Measurements from ENCODE around the gene IL1RAP.
"Not testable (repeated sequence)": the region's sequence is repeated elsewhere in the genome, so short reads cannot be mapped to it uniquely, and the experiment has no call there.

The IL1RAP gene, protein sequence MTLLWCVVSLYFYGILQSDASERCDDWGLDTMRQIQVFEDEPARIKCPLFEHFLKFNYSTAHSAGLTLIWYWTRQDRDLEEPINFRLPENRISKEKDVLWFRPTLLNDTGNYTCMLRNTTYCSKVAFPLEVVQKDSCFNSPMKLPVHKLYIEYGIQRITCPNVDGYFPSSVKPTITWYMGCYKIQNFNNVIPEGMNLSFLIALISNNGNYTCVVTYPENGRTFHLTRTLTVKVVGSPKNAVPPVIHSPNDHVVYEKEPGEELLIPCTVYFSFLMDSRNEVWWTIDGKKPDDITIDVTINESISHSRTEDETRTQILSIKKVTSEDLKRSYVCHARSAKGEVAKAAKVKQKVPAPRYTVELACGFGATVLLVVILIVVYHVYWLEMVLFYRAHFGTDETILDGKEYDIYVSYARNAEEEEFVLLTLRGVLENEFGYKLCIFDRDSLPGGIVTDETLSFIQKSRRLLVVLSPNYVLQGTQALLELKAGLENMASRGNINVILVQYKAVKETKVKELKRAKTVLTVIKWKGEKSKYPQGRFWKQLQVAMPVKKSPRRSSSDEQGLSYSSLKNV

DNA sequence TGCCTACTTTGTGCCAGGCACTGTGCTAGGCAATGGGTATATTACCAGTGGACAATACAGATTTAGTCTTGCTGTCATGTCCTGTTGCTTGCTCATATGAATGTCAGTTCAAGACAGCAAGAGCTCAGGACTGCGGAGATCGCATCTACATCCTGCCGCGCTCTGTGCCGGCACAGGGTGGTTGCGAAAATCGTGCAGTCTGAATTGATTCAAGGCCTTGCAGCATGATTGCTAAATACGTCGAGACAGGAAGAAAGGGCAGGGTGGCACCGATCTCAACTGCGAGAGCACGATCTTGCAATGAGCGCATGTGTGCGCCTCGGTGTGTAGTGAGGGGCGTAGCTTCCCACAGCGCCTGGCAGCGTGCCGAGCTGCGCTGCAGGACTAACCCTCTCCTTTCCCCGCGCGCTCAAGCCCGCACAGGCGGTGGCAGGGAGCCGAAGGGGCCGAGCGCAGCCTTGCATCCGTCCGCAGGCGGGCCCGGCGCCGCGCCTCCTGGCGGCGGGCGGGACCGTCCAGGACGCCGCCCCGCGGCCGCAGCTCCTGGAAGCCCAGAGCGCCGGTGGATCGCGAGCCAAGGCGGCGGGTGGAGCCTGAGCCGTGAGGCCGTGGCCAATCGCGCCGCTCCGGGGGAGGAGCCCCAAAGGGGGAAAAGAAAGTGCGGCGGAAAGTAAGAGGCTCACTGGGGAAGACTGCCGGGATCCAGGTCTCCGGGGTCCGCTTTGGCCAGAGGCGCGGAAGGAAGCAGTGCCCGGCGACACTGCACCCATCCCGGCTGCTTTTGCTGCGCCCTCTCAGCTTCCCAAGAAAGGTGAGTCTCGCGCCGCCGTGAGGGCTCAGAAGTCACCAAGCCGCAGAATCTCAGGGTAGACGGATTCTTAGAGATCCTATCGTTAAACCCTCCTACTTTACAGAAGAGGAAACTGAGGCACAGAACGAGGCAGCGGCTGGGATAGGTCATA lies at the start of gene IL1RAP:
Gene IL1RAP (plus strand): TSS at position 677 of the 962 bp plus-strand sequence. CDS start 50,205 bp downstream, outside the sequence.
- peak; percentile 74 for DNase-seq (ENCODE audit: low read depth, low spot score)

DNA sequence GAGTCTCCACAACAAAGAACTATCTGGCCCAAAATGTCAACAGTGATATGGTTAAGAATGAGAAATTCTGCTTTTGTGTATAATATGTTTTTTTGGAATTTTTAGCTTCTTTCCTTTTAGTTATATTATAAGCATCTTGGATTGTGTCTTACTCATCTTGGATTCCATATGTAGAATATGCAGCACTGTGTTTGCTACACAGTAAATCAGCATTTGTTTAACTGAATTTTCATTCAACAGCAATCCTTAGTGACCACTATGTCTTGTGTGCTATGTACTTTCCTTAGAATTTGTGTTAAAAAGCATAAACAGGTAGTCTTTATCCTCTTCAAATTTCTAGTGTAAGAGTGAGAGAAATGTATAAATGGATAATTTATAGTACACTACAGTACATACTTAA lies 46.0 kb upstream of the IL1RAP start:
- DNase-seq (ENCODE audit: low read depth, low spot score), result no peak

DNA sequence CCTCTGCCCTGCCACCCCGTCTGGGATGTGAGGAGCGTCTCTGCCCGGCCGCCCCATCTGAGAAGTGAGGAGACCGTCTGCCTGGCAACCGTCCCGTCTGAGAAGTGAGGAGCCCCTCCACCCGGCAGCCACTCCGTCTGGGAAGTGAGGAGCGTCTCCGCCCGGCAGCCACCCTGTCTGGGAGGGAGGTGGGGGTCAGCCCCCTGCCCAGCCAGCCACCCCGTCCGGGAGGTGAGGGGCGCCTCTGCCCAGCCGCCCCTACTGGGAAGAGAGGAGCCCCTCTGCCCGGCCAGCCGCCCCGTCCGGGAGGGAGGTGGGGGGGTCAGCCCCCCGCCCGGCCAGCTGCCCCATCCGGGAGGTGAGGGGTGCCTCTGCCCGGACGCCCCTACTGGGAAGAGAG lies 40.6 kb upstream of the IL1RAP start:
- not testable (repeated sequence) for DNase-seq (ENCODE audit: low read depth, low spot score)

DNA sequence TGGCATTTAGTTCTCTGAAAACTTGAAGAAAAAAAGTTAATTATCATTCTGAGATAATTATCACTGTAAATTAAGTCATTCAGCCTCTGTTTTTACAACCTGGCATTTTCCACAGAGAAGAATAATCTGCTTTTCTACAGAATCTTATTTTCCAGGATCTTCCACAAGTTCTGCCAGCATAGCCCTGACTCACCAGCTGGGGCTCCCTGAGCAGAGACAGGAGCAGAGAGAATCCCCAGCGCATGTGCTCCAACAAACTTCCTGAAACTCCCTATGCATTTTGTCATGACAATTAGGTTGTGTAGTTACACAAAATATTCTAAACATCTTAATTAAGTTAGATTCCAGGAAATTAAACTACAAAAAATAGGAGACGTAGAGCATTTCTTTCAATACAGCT lies 32.1 kb upstream of the IL1RAP start:
- no peak for DNase-seq (ENCODE audit: low read depth, low spot score)

DNA sequence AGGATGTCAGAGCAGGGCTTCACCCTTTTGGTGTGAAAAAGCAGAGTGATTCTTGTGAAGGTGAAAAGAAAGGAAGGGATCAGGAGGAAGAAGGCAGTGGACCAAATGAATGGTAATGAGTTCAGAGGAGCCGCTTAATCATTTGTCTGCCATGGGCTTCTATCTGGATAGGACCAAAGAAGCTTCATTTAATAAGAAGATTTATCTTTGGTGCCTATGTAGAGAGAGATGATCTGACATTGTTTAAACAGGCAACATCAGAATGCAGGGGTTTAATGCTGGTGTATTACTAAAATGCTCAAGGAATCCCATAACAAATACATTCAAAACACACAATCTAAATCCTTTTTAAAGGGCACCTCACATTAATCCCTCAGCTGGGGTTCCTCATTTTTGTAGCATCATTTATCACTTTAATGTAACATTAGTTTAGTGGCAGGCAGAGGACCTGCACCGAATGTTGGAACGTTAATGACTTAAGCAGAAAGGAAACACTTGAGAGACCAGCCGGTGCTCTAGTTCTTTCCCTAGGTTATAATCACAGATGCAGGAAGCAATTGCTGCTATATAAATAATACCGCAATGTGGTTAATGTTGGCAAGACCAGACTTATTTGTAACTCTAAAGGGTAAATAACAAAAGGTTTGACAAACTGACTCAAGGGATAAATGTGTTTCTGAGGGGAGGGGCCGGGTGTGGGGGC lies 27.9 kb upstream of the IL1RAP start:
- DNase-seq (ENCODE audit: low read depth, low spot score), result no peak

DNA sequence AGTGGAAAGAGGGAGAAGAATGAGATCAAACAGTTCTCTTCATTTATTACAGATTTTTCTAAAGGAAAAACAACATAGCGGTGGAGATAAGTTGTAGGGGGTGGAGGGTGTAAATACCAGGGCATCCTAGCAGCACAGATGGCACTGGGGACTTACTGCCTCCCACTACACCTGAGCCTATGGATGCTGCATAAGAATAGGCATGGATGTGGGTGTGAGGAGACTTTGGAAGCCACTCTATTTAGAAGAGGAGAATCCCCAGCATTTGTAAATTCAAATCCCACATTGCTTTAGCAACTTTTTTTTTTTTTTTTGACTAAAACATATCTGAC lies 27.4 kb upstream of the IL1RAP start:
- no peak for DNase-seq (ENCODE audit: low read depth, low spot score)

DNA sequence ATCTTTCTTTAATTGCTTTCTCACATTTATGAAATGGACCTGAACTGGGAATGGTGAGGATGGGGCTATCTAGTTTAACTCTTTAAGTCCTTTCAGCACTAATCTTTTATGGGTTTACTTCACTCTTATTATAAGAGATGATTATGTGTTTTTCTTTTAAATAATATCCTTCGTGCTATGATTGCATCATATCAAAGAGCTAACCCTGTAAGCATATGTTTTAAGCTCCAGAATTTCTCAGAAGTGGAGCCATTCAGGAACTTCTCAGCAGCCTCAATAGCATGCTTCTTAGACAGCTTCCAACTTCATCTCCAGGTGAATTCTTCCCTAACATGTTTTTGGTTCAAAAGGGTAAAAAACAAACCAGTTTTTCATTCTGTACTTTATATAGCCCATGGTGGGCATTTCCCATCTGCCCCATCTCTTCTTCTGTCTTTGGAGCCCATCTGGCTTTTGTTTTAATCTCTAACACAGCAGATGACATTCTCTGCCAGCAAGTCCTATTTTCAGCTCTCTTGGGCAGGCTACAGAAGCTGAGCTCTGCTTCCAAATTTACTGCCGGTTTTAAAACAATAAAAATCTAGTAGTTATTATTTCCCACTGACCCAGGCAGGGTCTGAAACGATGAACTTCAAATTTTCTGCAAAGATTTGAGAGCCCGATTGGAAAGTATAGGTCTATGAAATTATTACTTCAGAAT lies 26.8 kb upstream of the IL1RAP start:
- no peak for DNase-seq (ENCODE audit: low read depth, low spot score)

DNA sequence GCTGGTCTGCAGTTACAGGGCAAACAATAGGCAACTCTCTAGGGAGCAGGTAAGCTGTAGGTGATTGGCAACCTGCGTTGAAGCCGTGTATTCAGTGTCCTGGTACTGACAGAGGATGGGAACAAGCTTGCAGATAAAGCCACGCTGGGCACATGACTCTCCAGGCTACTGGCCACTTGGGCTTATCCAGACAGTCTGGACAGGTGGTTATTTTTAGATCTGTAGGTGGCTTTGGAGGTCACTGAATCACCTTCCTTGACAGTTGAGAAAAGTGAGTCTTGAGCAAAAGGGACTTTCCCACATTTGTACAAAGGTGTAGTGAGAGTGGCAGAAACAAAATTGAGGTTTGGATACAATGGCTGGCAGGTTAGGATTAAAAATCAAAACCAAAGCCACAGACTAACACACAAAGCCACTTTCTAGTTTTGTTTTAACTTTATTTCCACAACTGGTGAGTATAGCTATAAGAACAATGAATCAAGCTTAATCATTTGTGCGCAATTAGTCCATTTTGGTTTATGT lies 22.3 kb upstream of the IL1RAP start:
- no peak for DNase-seq (ENCODE audit: low read depth, low spot score)

DNA sequence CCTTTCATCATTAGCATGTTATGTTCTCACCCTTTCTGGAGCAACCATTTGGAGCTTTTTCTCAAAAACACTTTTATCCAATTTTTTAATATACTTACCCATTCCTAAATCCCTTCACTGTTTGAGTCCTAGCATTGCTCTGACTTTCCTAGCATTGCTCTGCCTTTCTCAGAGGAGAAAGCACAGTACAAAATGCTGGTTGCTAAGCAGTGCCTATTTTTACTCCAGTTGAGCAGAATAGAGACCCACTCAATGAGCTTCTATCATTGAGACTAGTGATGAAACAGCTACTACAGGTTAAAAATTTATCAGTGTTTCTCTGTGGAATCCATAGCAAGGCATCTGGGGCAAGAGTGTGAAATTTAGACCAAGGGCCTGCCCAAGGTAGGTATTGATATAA lies 21.8 kb upstream of the IL1RAP start:
- DNase-seq (ENCODE audit: low read depth, low spot score), result no peak

DNA sequence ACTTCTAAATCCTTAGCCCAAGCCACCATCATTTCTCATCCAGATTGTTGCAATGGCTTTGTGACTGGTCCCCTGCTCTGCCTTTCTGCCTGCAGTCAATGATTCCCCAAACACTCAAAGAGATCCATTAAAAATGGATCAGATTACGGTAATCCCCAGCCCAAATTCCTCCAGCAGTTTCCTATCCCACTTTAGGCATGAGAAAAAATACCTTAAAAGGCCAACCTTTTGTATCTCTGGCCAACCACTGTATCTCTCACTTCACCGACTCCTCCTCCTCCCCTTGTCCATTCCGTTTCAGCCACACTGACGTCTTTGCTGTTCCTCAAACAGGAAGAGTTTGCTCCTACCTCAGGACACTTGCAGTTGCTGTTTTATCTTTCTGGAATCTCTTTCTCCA lies 20.9 kb upstream of the IL1RAP start:
- DNase-seq (ENCODE audit: low read depth, low spot score), result no peak

DNA sequence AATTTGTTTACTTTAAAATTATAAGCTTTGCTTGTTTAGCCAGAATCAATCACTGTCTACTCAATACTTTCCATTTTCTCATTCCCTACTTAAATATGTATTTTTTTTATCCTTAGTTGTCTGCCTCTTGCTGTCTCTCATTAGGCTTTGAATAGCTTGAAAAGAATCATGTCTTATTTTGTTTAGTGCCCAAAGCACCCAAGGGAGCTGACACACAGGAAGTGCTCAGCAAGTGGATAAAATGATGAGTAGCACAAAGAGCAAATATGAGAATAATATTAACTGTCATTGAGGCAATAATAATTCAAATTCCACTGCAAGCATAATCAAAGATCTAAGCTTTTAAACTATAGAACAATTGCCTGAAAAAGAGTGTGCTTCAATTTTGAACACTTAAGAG lies 19.0 kb upstream of the IL1RAP start:
- no peak for DNase-seq (ENCODE audit: low read depth, low spot score)

DNA sequence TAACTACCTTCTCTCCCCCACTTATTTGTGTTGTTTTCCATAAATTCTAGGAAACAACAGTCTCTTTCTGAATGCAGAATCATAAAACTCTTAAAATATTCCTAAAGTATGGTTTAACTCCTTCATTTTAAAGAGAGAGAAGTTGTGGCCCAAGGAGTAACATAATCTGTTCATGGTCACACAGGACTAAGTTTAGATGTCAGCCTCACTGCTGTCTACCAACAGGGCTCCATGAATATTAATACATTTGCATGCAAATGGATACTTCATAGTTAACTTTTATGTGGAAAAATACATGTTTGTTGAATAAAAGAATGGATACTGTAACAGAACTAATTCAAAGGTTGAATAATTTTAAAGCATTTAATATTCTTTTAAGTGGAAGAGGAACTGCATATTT lies 18.5 kb upstream of the IL1RAP start:
- no peak for DNase-seq (ENCODE audit: low read depth, low spot score)

DNA sequence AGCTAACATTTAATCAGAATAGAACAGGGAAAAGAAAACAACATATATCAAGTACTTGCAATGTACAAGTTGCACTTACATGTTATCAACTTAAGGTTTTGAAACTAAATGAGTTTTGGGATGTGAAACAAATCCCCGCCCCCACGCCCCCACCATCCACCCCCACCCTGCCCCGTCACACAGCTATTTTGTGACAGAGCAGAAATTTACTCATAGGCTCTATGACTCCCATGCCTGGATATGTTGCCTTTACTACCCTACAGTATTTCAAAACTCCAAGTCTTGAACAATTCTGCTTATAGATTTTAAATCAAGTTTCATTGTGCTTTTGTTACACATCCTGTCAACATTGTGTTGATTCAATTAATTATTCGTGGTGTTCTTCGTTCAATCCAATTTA lies 18.1 kb upstream of the IL1RAP start:
- DNase-seq (ENCODE audit: low read depth, low spot score), result no peak

DNA sequence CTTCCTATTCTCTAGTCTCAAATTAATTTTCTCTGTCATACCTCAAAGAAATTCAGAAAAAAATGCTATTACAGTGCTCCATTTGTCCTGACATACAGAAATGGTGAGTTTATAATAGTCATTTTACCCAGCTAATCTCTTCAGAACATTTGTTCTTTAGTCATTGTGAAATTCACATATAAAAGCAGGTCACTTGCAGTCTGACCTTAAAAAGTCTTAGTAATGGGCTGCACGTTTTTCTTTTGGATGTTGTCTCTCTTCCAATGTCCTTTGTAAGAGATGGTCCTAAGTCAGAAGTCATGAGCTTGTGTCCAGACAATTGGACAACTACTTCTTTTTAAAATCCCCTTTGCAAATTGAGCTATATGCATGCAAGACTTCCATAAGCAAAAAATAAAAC lies 17.0 kb upstream of the IL1RAP start:
- DNase-seq (ENCODE audit: low read depth, low spot score), result no peak

DNA sequence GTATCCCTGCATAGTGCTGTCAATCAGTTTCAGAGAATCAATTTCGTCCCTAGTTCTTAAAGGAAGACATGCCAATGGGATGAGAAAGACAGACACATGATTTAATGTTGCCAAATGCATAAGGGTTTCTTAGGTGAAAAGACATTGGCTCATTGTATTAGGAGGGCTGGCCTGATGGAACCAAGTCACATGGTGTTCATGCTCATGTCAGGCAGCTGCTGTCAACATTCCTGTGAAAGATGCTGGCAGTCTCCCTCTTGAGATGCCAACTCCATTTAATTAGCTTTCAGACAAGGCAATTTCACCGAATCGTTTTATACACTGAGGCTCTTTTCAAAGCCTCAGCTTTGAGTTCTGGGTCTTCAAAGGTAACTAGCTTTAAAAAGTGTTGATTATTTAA lies 16.1 kb upstream of the IL1RAP start:
- no peak for DNase-seq (ENCODE audit: low read depth, low spot score)

DNA sequence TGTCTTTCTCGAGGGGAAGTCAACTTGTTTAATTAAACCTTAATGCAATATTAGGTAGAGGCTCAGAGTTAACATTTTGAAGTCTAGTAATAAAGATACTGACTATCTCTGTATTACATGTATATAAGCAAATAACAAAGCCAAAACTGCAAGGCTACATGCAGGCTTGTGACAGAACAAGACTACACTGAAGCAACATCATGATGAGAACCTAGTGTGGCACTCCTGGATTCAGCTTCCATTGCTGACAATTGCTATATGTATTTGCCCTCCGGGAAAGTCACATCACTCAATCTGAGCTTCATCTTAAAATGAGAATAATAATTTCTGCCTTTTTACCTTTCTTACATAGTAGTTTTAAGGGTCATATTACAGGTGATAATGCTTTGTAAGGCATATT lies 15.6 kb upstream of the IL1RAP start:
- DNase-seq (ENCODE audit: low read depth, low spot score), result no peak

DNA sequence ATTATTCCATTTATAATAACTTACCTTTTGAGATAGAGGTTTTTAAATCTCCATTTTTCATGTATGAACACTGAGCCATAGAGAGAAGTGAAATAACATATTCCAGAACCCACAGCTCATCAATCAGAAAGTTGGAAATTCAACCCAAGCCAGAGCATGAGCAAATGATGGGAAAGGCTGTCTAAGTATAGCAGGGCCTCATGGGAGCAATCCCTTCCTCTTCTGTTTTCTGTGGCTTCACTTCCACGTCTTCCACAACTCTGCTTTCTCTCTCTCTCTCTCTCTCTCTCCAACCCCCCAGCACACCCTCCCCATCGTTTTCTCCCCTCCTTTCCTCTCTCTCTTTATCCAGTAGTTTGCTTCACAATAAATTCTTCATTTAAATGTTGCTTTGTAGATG lies 14.8 kb upstream of the IL1RAP start:
- DNase-seq (ENCODE audit: low read depth, low spot score), result no peak

DNA sequence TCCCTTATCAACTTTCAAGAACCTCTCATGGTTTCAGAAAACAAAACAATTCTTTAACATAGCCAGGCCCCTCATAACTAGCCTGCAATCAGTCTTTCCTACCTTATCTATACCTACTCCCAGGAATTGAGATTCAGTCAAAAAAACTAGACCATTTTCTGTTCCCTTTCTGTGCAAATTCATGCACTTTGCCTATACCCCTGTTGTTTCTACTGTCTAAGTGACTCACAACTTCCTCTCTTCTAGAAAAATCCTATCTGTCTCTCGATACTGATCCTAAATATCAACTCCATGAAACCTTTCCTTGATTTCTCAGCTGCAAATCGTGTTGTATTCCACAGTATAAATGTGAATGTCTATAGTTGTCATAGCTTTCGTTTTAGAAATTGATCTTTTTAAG lies 10.9 kb upstream of the IL1RAP start:
- no peak for DNase-seq (ENCODE audit: low read depth, low spot score)

DNA sequence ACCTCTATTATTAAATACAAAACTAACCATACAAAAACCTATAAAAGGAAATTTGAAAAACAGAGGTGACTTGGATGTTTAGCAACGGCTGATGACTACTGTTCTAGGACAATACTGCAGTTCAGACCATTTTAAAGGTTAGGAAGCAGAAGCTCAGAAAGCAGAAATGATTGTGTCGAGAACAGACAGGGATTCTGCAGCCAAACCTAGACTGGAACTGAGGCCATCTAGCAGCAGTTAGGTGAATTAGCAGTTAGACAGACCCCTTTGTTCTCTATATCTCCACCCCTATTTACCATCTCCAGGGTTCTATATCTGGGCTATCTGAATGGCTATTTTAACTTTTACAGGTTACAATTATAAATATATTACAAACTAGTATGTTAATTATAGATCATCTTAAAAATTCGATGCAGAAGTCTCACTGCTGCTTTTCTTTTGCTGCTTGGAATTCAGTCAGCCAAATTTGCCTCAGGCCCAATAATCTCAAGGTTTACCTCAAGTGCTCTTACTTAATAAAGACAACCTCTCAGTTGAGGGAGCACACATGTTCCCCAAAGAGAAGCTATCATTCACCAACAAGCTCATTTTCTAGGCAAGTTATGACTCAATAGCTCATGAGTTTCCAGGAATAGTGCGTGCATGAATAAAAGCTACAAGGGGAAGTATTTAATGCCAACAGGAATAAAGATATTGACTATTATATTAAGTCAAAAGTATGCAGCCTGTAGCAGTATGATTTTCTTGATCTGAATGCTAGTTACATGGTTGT lies 9.3 kb upstream of the IL1RAP start:
- no peak for DNase-seq (ENCODE audit: low read depth, low spot score)

DNA sequence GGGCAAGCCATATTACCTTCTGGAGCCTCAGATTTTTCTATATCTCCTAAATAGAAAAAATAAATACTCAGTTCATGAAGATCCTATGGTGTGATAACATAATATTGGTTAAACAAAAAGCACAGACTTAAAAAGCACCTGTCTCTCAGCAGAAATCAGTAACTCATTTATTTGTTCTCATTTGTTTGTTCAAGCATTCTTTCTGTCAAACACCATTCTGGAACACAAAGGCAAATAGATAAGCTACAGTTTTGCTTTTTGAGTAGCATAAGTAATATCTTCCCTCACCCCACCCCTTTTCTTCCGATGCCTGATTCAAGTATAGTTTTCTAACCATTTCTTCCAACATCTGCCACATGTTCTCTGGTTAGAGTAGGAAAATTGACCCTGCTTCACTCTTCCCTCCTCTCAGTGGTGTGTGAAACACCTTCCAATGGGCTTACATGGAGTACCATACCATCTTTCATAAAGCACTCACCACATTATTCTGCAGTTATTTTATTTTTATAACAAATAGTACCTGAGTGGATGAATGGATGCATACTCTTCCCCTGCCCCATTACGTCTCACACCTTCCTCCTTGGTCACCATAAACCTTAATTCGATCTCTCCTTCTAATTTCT lies 8.4 kb upstream of the IL1RAP start:
- DNase-seq (ENCODE audit: low read depth, low spot score), result no peak

Measured in smooth muscle cell of the brain vasculature (primary cell).